ENCODE data around the gene CDH13. TPM values are rescaled to one million over a fixed set of nuclear protein-coding genes. Genes with fewer than 3 reads are reported as not detected.

CDH13 gene
- total and polyA plus RNA-seq, 9 of the 15 experiments (the other 6 are each of a cell fraction or from before 2014, with no cell fraction given), result 0.03 TPM; not detected in 8

GRCh38 chr16:82971126-82971525 is 344.4 kb downstream of the CDH13 start:
- no peak for DNase-seq (ENCODE audit: extremely low read depth in 1 of 4, low spot score in 3 of 4)
- BruUV-seq (replicated peaks), result no TSS peak
- H3K36me3 ChIP-seq (ENCODE audit: control insufficient read depth, insufficient read depth, low read length), result no peaks in the 10 kb centered on the region
- no peaks in the 10 kb centered on the region for H3K27me3 ChIP-seq (ENCODE audit: control insufficient read depth in 2 of 2, insufficient read depth in 2 of 2, low read length in 2 of 2)
- H3K9me3 ChIP-seq (replicated peaks; ENCODE audit: control insufficient read depth, insufficient read depth, low read depth, low read length), result no peaks in the 10 kb centered on the region
- no peaks in the 10 kb centered on the region for H3K79me2 ChIP-seq (ENCODE audit: control insufficient read depth, insufficient read depth, low read length)
- H3K9ac ChIP-seq (ENCODE audit: insufficient read depth in 1 of 2, low read depth in 2 of 2, low read length in 2 of 2), result no peak overlapping the region
- no peak overlapping the region for H3K4me2 ChIP-seq (ENCODE audit: insufficient read depth, low read length)
- TF ChIP-seq RCOR1 (IDR thresholded peaks at IDR 0.05; ENCODE audit: borderline replicate concordance in 1 of 2, low read depth in 2 of 2, low read length in 2 of 2) (no peak), ZNF3 (CRISPR knock-in tag; IDR thresholded peaks at IDR 0.05) (no peak), ZNF57 (CRISPR knock-in tag; IDR thresholded peaks at IDR 0.05) (no peak)
- H2AFZ ChIP-seq (ENCODE audit: low read depth, low read length), result no peak overlapping the region
- H3K27ac ChIP-seq (ENCODE audit: extremely low read depth, low read depth, low read length), result no peak overlapping the region
- no peak for ATAC-seq
- intact Hi-C loops (cut with micrococcal nuclease), result no loop called here
- POLR2A ChIA-PET, result no interaction called here
- no peak overlapping the region for H3K4me3 ChIP-seq
- no peaks in the 10 kb centered on the region for H4K20me1 ChIP-seq (replicated peaks; ENCODE audit: control insufficient read depth, insufficient read depth, low read length)
- CTCF ChIA-PET (ENCODE audit: low intra/inter-chr PET ratio), result no interaction called here
- FAIRE-seq, result no peak
- in situ Hi-C loops (cut with MboI), result no loop called here
- H3K9me1 ChIP-seq (ENCODE audit: control insufficient read depth, insufficient read depth, low read length), result no peaks in the 10 kb centered on the region
- 2% methylated on average over 5 of the region's 5 CpGs for WGBS (ENCODE audit: insufficient coverage, low coverage, missing lambda C conversion rate)
- H3K4me1 ChIP-seq (replicated peaks in 1 of 2; ENCODE audit: control insufficient read depth in 2 of 2, insufficient read depth in 2 of 2, low read length in 2 of 2), result no peaks in the 10 kb centered on the region

GRCh38 chr16:82972331-82972919 is 345.7 kb downstream of the CDH13 start:
- CTCF ChIA-PET (ENCODE audit: low intra/inter-chr PET ratio), result no interaction called here
- Histone ChIP-seq H3K4me2 (ENCODE audit: insufficient read depth, low read length) (no peak overlapping the region), H2AFZ (ENCODE audit: low read depth, low read length) (no peak overlapping the region), H4K20me1 (replicated peaks; ENCODE audit: control insufficient read depth, insufficient read depth, low read length) (no peaks in the 10 kb centered on the region), H3K9ac (ENCODE audit: insufficient read depth in 1 of 2, low read depth in 2 of 2, low read length in 2 of 2) (no peak overlapping the region), H3K9me3 (replicated peaks; ENCODE audit: control insufficient read depth, insufficient read depth, low read depth, low read length) (0 out of 2 replicates have a peak, but pooled peaks cover 2% of the 10 kb centered on the region), H3K4me1 (replicated peaks in 1 of 2; ENCODE audit: control insufficient read depth in 2 of 2, insufficient read depth in 2 of 2, low read length in 2 of 2) (no peaks in the 10 kb centered on the region), H3K36me3 (ENCODE audit: control insufficient read depth, insufficient read depth, low read length) (no peaks in the 10 kb centered on the region), H3K79me2 (ENCODE audit: control insufficient read depth, insufficient read depth, low read length) (no peaks in the 10 kb centered on the region), H3K27ac (ENCODE audit: extremely low read depth, low read depth, low read length) (no peak overlapping the region), H3K4me3 (no peak overlapping the region), H3K27me3 (ENCODE audit: control insufficient read depth in 2 of 2, insufficient read depth in 2 of 2, low read length in 2 of 2) (no peaks in the 10 kb centered on the region), H3K9me1 (ENCODE audit: control insufficient read depth, insufficient read depth, low read length) (no peaks in the 10 kb centered on the region)
- intact Hi-C loops (cut with micrococcal nuclease), result no loop called here
- no TSS peak for BruUV-seq (replicated peaks)
- FAIRE-seq, result no peak
- DNase-seq (ENCODE audit: extremely low read depth in 1 of 4, low spot score in 3 of 4), result no peak
- POLR2A ChIA-PET, result no interaction called here
- in situ Hi-C loops (cut with MboI), result no loop called here
- WGBS (ENCODE audit: insufficient coverage, low coverage, missing lambda C conversion rate), result 1% methylated on average over 4 of the region's 4 CpGs
- no peak for ATAC-seq
- TF ChIP-seq PRDM10 (IDR thresholded peaks at IDR 0.05; ENCODE audit: partially characterized antibody), result no peak
- TF ChIP-seq TARDBP (IDR thresholded peaks at IDR 0.05), result no peak
- TF ChIP-seq EP400 (IDR thresholded peaks at IDR 0.05), result no peak
- no peak for TF ChIP-seq POLR2G (IDR thresholded peaks at IDR 0.05; ENCODE audit: low read depth, low read length)
- no peak for TF ChIP-seq EGR1 (conservative IDR thresholded peaks at IDR 0.05)
- no peak for TF ChIP-seq IRF2 (CRISPR knock-in tag; IDR thresholded peaks at IDR 0.05)
- TF ChIP-seq ZNF57 (CRISPR knock-in tag; IDR thresholded peaks at IDR 0.05), result no peak
- no peak for TF ChIP-seq ZC3H11A (IDR thresholded peaks at IDR 0.05; ENCODE audit: low read depth, low read length)
- TF ChIP-seq ZNF277 (CRISPR knock-in tag; IDR thresholded peaks at IDR 0.05; ENCODE audit: borderline replicate concordance), result no peak

All from K562 (cell line).